Central memory CD4-positive, alpha-beta T cell (primary cell): ENCODE data around the gene OR1L8.
"Not testable (repeated sequence)": the region's sequence is repeated elsewhere in the genome, so short reads cannot be mapped to it uniquely, and the experiment has no call there.

Experiments
- DNase-seq: peaks from one replicate; pipeline ENCODE4 v3.0.0; 2022
- total RNA-seq, 3 experiments: gene quantifications; one replicate each; lab custom pipeline; 2026; lab: John Stamatoyannopoulos, UW

Gene OR1L8
- 0 to 0.05 (median 0) reads per million in 3 experiments for total RNA-seq

GRCh38 chr9:122583284-122583683 is at the start of gene OR1L8:
OR1L8 (minus strand) TSS chr9:122583384; CDS start chr9:122568477, 14,907 bp downstream.
- not testable (repeated sequence) for DNase-seq

GRCh38 chr9:122619996-122620395 is 36.8 kb upstream of the OR1L8 start:
- no peak for DNase-seq

- no peak for DNase-seq
Measured at GRCh38 chr9:122614362-122614761, 31.2 kb upstream of the OR1L8 start, which contains the start of gene OR1Q1. OR1Q1 (plus strand) TSS chr9:122614738; CDS start chr9:122614738, 0 bp downstream.

- no peak for DNase-seq
Measured at GRCh38 chr9:122609804-122610203, 26.6 kb upstream of the OR1L8 start.

GRCh38 chr9:122606587-122606986 is 23.4 kb upstream of the OR1L8 start:
- no peak for DNase-seq

GRCh38 chr9:122605691-122606090 is 22.5 kb upstream of the OR1L8 start:
- no peak for DNase-seq

- DNase-seq: no peak
Measured at GRCh38 chr9:122580360-122580759, 2.8 kb downstream of the OR1L8 start.

- DNase-seq: no peak
Measured at GRCh38 chr9:122579874-122580273, 3.3 kb downstream of the OR1L8 start.

- DNase-seq: no peak
Measured at GRCh38 chr9:122572456-122572855, 10.7 kb downstream of the OR1L8 start.

- DNase-seq: no peak
Measured at GRCh38 chr9:122567901-122568300, 15.3 kb downstream of the OR1L8 start.

- DNase-seq: no peak
Measured at GRCh38 chr9:122562134-122562760, 20.9 kb downstream of the OR1L8 start.

- DNase-seq: no peak
Measured at GRCh38 chr9:122561446-122561845, 21.7 kb downstream of the OR1L8 start.

- DNase-seq: no peak
Measured at GRCh38 chr9:122552812-122553211, 30.4 kb downstream of the OR1L8 start, which contains the start of gene OR1N2. OR1N2 (plus strand) TSS chr9:122553112; CDS start chr9:122553212, 100 bp downstream.

GRCh38 chr9:122551371-122551770 is 31.8 kb downstream of the OR1L8 start:
- DNase-seq: no peak

GRCh38 chr9:122546196-122546595 is 37.0 kb downstream of the OR1L8 start:
- DNase-seq: no peak

GRCh38 chr9:122538757-122539156 is 44.4 kb downstream of the OR1L8 start:
- DNase-seq: no peak

GRCh38 chr9:122537066-122537465 is 46.1 kb downstream of the OR1L8 start:
- DNase-seq: not testable (repeated sequence)

GRCh38 chr9:122536134-122536533 is 47.0 kb downstream of the OR1L8 start:
- no peak for DNase-seq

GRCh38 chr9:122531157-122531556 is 52.0 kb downstream of the OR1L8 start:
- not testable (repeated sequence) for DNase-seq

GRCh38 chr9:122527193-122527592 is 56.0 kb downstream of the OR1L8 start, which contains the start of gene OR1N1:
OR1N1 (minus strand) TSS chr9:122527293; CDS start chr9:122527293, 0 bp downstream.
- no peak for DNase-seq

GRCh38 chr9:122526602-122527001 is 56.6 kb downstream of the OR1L8 start:
- no peak for DNase-seq

- DNase-seq: no peak
Measured at GRCh38 chr9:122519376-122519775, 63.8 kb downstream of the OR1L8 start.

- DNase-seq: no peak
Measured at GRCh38 chr9:122518841-122519240, 64.3 kb downstream of the OR1L8 start, which contains the start of gene OR1J4. OR1J4 (plus strand) TSS chr9:122519141; CDS start chr9:122519141, 0 bp downstream.

- DNase-seq: no peak
Measured at GRCh38 chr9:122518226-122518625, 65.0 kb downstream of the OR1L8 start.
